Lower leg skin (tissue), 4 donors: ENCODE results near the gene MTMR3. TPM values are rescaled to one million over a fixed set of nuclear protein-coding genes. Genes with fewer than 3 reads are reported as not detected.

Experiments used
- DNase-seq, 2 donors: peaks; one replicate each; pipeline ENCODE4 v3.0.0-alpha.2; 2019; ENCODE audit warnings: low spot score in 2 of 2
- H3K4me3 ChIP-seq: fragments of 200-600 bp; sonication (generic); 2 replicates; pipeline ENCODE4 v1.5.1; 2017; ENCODE audit warnings: mild to moderate bottlenecking, low read depth; ENCODE audit not compliant: poor library complexity, severe bottlenecking
- CTCF ChIP-seq, 3 donors: fragments of 450-650 bp; IDR thresholded peaks; one replicate each; pipeline ENCODE4 v1.5.1; 2016; ENCODE audit warnings: antibody characterized with exemption in 3 of 3, mild to moderate bottlenecking in 3 of 3, moderate library complexity in 2 of 3
- POLR2A ChIP-seq, 2 donors: fragments of 450-650 bp; IDR thresholded peaks; one replicate each; pipeline ENCODE4 v1.6.1; 2016 to 2017; ENCODE audit warnings: antibody characterized with exemption in 2 of 2, mild to moderate bottlenecking in 1 of 2, moderate library complexity in 1 of 2
- WGBS, 2 donors: methylation state at CpG; one replicate each; pipeline ENCODE4 v1.1.5; 2018; 5-methylcytosine and 5-hydroxymethylcytosine counted together
- intact Hi-C: fragments of 100-400 bp; cut with DNase I; formaldehyde crosslinking; loops from one replicate; pipeline ENCODE4 v1.15.0; 2023; ENCODE audit warnings: low total_unique reads
- microRNA-seq, 2 donors: library from miRNA; unstranded; fragments of <30 nt; microRNA quantifications; one replicate each; pipeline ENCODE4, GENCODE V29; 2016; ENCODE audit warnings: borderline replicate concordance in 2 of 2, borderline number of aligned reads in 1 of 2
- total RNA-seq, 4 donors: library from RNA; depleted of rRNA; stranded (reverse); fragments of >200 nt; gene quantifications; one replicate each; pipeline ENCODE4 v1.1.0, GENCODE V29; 2016

The MTMR3 gene
- total RNA-seq, 4 donors from 2014 or later, result 51.4 to 70.5 (median 62.6) TPM

GRCh38 chr22:30077279-30077880 is 194.4 kb downstream of the MTMR3 start:
- DNase-seq, result no peak
- 80 to 86% methylated on average over 3 of the region's 3 CpGs for WGBS, 2 donors
- TF ChIP-seq POLR2A (IDR thresholded peaks at IDR 0.05), result no peak
- TF ChIP-seq CTCF (IDR thresholded peaks at IDR 0.05), result no peak
- intact Hi-C loops, result no loop called here
- H3K4me3 ChIP-seq, result no peak overlapping the region

GRCh38 chr22:30078320-30079311 is 195.6 kb downstream of the MTMR3 start:
- intact Hi-C loops, result no loop called here
- 49 to 50% methylated on average over 10 of the region's 10 CpGs for WGBS, 2 donors
- H3K4me3 ChIP-seq, result no peak overlapping the region
- TF ChIP-seq CTCF (IDR thresholded peaks at IDR 0.05), result no peak
- TF ChIP-seq POLR2A (IDR thresholded peaks at IDR 0.05), result no peak
- no peak for DNase-seq

- no peak for DNase-seq
- intact Hi-C loops, result loop anchor here (10.0 kb wide), 1 partner anchor 445 kb away; no protein-coding TSS in a partner anchor
- no peak within 1 kb of the TSS for H3K4me3 ChIP-seq
- WGBS, 2 donors, result 53% methylated on average over 30 to 52 of the region's 53 CpGs
- TF ChIP-seq CTCF (IDR thresholded peaks at IDR 0.05), result no peak
- TF ChIP-seq POLR2A (IDR thresholded peaks at IDR 0.05), result no peak
Measured at GRCh38 chr22:30079952-30080533, 197.1 kb downstream of the MTMR3 start, which contains the start of gene HORMAD2. HORMAD2 (plus strand) TSS chr22:30080464; CDS start chr22:30093953, 13,489 bp downstream.

Small RNA genes within 50 kb of the gene (microRNA-seq; reads per million reads assigned to microRNA genes)
- 0.57 to 0.68 reads per million in 2 donors for gene MIR6818

Other genes with a start within 250 kb of the MTMR3 start
- gene CABP7, start 163.2 kb upstream of the MTMR3 start, total RNA-seq, result not detected
- gene ZMAT5, start 116.2 kb upstream of the MTMR3 start, total RNA-seq, result 10 to 100 TPM; 17.2 to 30.1 (median 21.8) TPM
- gene UQCR10, start 115.8 kb upstream of the MTMR3 start, total RNA-seq, result 10 to 100 TPM; 23.1 to 65.8 (median 44.3) TPM
- 10 to 100 TPM; 30.2 to 53.2 (median 45.8) TPM for gene ASCC2, start 44.9 kb upstream of the MTMR3 start, total RNA-seq
- gene HORMAD2, start 197.3 kb downstream of the MTMR3 start, total RNA-seq, result not detected